Small intestine (tissue), 7 donors: ENCODE measurements around the gene STIMATE. TPM values are rescaled to one million over a fixed set of nuclear protein-coding genes. Genes with fewer than 3 reads are reported as not detected.

ENCODE experiments used
- DNase-seq, 2 donors: peaks; one replicate each; pipeline versions ENCODE4 v3.0.0 to v3.0.0-alpha.2; 2013
- FAIRE-seq: peaks from 2 replicates; lab custom pipeline; 2012; peaks lifted over from hg19 to GRCh38; lab: Jason Lieb, UNC
- H3K27ac ChIP-seq, 3 donors: one replicate each; pipeline ENCODE4 v1.5.1; 2013; ENCODE audit warnings: low read length in 2 of 3, mild to moderate bottlenecking in 2 of 3, control low read depth in 1 of 3, inconsistent platforms in 1 of 3, low read depth in 1 of 3, moderate library complexity in 1 of 3
- H3K27me3 ChIP-seq, 3 donors: one replicate each; pipeline ENCODE4 v1.6.1; 2013; ENCODE audit warnings: low read length in 3 of 3, inconsistent platforms in 1 of 3; ENCODE audit not compliant: control insufficient read depth in 3 of 3, insufficient read depth in 3 of 3
- H3K36me3 ChIP-seq, 3 donors: one replicate each; pipeline ENCODE4 v1.6.1; 2013; ENCODE audit warnings: low read length in 3 of 3, inconsistent platforms in 1 of 3, low read depth in 1 of 3, mild to moderate bottlenecking in 1 of 3, moderate library complexity in 1 of 3; ENCODE audit not compliant: control insufficient read depth in 3 of 3, insufficient read depth in 2 of 3
- H3K4me1 ChIP-seq, 3 donors: one replicate each; pipeline ENCODE4 v1.6.1; 2013; ENCODE audit warnings: low read length in 2 of 3, inconsistent platforms in 1 of 3, low read depth in 1 of 3, mild to moderate bottlenecking in 1 of 3, moderate library complexity in 1 of 3; ENCODE audit not compliant: control insufficient read depth in 3 of 3, insufficient read depth in 2 of 3
- H3K4me3 ChIP-seq, 3 donors: one replicate each; pipeline ENCODE4 v1.5.1; 2013; ENCODE audit warnings: low read length in 3 of 3, control low read depth in 1 of 3, inconsistent platforms in 1 of 3, low read depth in 1 of 3, mild to moderate bottlenecking in 1 of 3, moderate library complexity in 1 of 3
- H3K9me3 ChIP-seq, 2 donors: one replicate each; pipeline ENCODE4 v1.6.1; 2013; ENCODE audit warnings: low read depth in 1 of 2, low read length in 1 of 2; ENCODE audit not compliant: control insufficient read depth in 2 of 2, insufficient read depth in 1 of 2
- WGBS, 3 donors: extraction: QIAGEN DNeasy Blood & Tissue Kit; methylation state at CpG; one replicate each; pipeline ENCODE4 v1.1.7; 2013; 5-methylcytosine and 5-hydroxymethylcytosine counted together
- polyA plus RNA-seq, 4 donors: library from polyadenylated mRNA; stranded (reverse) in 3 of 4; unstranded in 1 of 4; fragments of 200-250 nt in 3 of 4; fragments of 120-200 nt in 1 of 4; gene quantifications; one replicate each; pipeline versions ENCODE4 v1.2.1 to v1.2.3, GENCODE V29; 2013
- donor health status: healthy with polysubstance abuse.
- donor health status: control.
- donor health status: control.
- donor health status: Bipolar disorder and iron deficiency.
- donor health status: healthy.

The STIMATE gene
- polyA plus RNA-seq, 4 donors: 2.7 to 6.8 (median 4.3) TPM; not detected in 1

- no peak for FAIRE-seq
- Histone ChIP-seq H3K4me1 (no peaks in the 10 kb centered on the region), H3K27me3 (peaks cover 0 to 3% (median 0%) of the 10 kb centered on the region in 3 donors), H3K27ac (no peak overlapping the region), H3K4me3 (no peak overlapping the region), H3K9me3 (no peaks in the 10 kb centered on the region), H3K36me3 (no peaks in the 10 kb centered on the region)
- DNase-seq: no peak
- 40 to 71% (median 46%) methylated on average over 7 of the region's 7 CpGs for WGBS, 3 donors
These were observed 85.8 kb downstream of the STIMATE start for GRCh38 chr3:52811452-52812011.

- no peaks in the 10 kb centered on the region for H3K4me1 ChIP-seq
- DNase-seq (no peak), FAIRE-seq (no peak)
- peaks cover 0 to 3% (median 0%) of the 10 kb centered on the region in 3 donors for H3K27me3 ChIP-seq
- no peak overlapping the region for H3K27ac ChIP-seq
- H3K36me3 ChIP-seq: no peaks in the 10 kb centered on the region
- H3K9me3 ChIP-seq: no peaks in the 10 kb centered on the region
- WGBS, 3 donors: 91% methylated on average over 11 of the region's 11 CpGs
- H3K4me3 ChIP-seq: no peak overlapping the region
These were observed 86.4 kb downstream of the STIMATE start for GRCh38 chr3:52810923-52811322.

- WGBS, 3 donors: 59 to 84% (median 77%) methylated on average over 7 of the region's 7 CpGs
- H3K4me1 ChIP-seq: no peaks in the 10 kb centered on the region
- no peak for FAIRE-seq
- DNase-seq: no peak
- H3K9me3 ChIP-seq: no peaks in the 10 kb centered on the region
- H3K27me3 ChIP-seq: peaks cover 0 to 3% (median 0%) of the 10 kb centered on the region in 3 donors
- H3K4me3 ChIP-seq: no peak overlapping the region
- H3K27ac ChIP-seq: no peak overlapping the region
- no peaks in the 10 kb centered on the region for H3K36me3 ChIP-seq
These were observed 87.5 kb downstream of the STIMATE start for GRCh38 chr3:52809662-52810377.

- no peaks in the 10 kb centered on the region for H3K36me3 ChIP-seq
- 74 to 84% (median 80%) methylated on average over 2 of the region's 2 CpGs for WGBS, 3 donors
- H3K27me3 ChIP-seq: peaks cover 0 to 3% (median 0%) of the 10 kb centered on the region in 3 donors
- H3K27ac ChIP-seq: no peak overlapping the region
- FAIRE-seq (no peak), DNase-seq (no peak)
- H3K4me1 ChIP-seq: no peaks in the 10 kb centered on the region
- H3K9me3 ChIP-seq: no peaks in the 10 kb centered on the region
- no peak overlapping the region for H3K4me3 ChIP-seq
These were observed 88.2 kb downstream of the STIMATE start for GRCh38 chr3:52809149-52809548.

GRCh38 chr3:52805270-52806039 is 91.9 kb downstream of the STIMATE start:
- no peak for FAIRE-seq
- 77 to 82% (median 81%) methylated on average over 17 to 19 of the region's 19 CpGs for WGBS, 3 donors
- no peaks in the 10 kb centered on the region for H3K36me3 ChIP-seq
- H3K4me3 ChIP-seq: no peak overlapping the region
- no peak for DNase-seq
- no peaks in the 10 kb centered on the region for H3K9me3 ChIP-seq
- H3K4me1 ChIP-seq: no peaks in the 10 kb centered on the region
- no peak overlapping the region for H3K27ac ChIP-seq
- peaks cover 0 to 3% (median 0%) of the 10 kb centered on the region in 3 donors for H3K27me3 ChIP-seq

GRCh38 chr3:52801839-52802238 is 95.5 kb downstream of the STIMATE start:
- FAIRE-seq: no peak
- Histone ChIP-seq H3K9me3 (no peaks in the 10 kb centered on the region), H3K27ac (no peak overlapping the region), H3K36me3 (no peaks in the 10 kb centered on the region), H3K4me3 (no peak overlapping the region), H3K4me1 (no peaks in the 10 kb centered on the region), H3K27me3 (no peaks in the 10 kb centered on the region)
- no peak for DNase-seq
- 69 to 79% (median 75%) methylated on average over 5 of the region's 5 CpGs for WGBS, 3 donors

- DNase-seq (no peak), FAIRE-seq (no peak)
- H3K4me1 ChIP-seq: peaks cover 0 to under 1% (median 0%) of the 10 kb centered on the region in 3 donors
- no peak overlapping the region for H3K4me3 ChIP-seq
- no peak overlapping the region for H3K27ac ChIP-seq
- no peaks in the 10 kb centered on the region for H3K36me3 ChIP-seq
- WGBS, 3 donors: 85 to 90% (median 85%) methylated on average over 7 of the region's 7 CpGs
- no peaks in the 10 kb centered on the region for H3K9me3 ChIP-seq
- H3K27me3 ChIP-seq: no peaks in the 10 kb centered on the region
These were observed 97.3 kb downstream of the STIMATE start for GRCh38 chr3:52800079-52800478.

- H3K27me3 ChIP-seq: no peaks in the 10 kb centered on the region
- no peak overlapping the region for H3K27ac ChIP-seq
- no peaks in the 10 kb centered on the region for H3K9me3 ChIP-seq
- DNase-seq (peak; percentile 37 to 50), FAIRE-seq (no peak)
- H3K4me1 ChIP-seq: peaks cover 0 to 9% (median 0%) of the 10 kb centered on the region in 3 donors
- WGBS, 3 donors: 35 to 56% (median 47%) methylated on average over 14 of the region's 14 CpGs
- no peaks in the 10 kb centered on the region for H3K36me3 ChIP-seq
- no peak overlapping the region for H3K4me3 ChIP-seq
These were observed 98.3 kb downstream of the STIMATE start for GRCh38 chr3:52798978-52799476.
